H9 (cell line): ENCODE results near the gene SLC39A12. TPM values are rescaled to one million over a fixed set of nuclear protein-coding genes. Genes with fewer than 3 reads are reported as not detected.

Experiments
- DNase-seq: peaks from one replicate; pipeline ENCODE4 v3.0.0-alpha.2; 2017
- H2AFZ ChIP-seq: one replicate; pipeline ENCODE4 v1.6.1; 2013; ENCODE audit warnings: mild to moderate bottlenecking, low read length, control low read depth, moderate library complexity
- H2AK5ac ChIP-seq: 2 replicates; pipeline ENCODE4 v1.6.1; 2013; ENCODE audit warnings: low read length, control low read depth, mixed read lengths; ENCODE audit not compliant: insufficient read length
- H2BK120ac ChIP-seq: one replicate; pipeline ENCODE4 v1.6.1; 2013; ENCODE audit warnings: low read depth, mild to moderate bottlenecking, low read length, control low read depth, inconsistent platforms; ENCODE audit not compliant: poor library complexity, severe bottlenecking
- H2BK12ac ChIP-seq: 2 replicates; pipeline ENCODE4 v1.6.1; 2013; ENCODE audit warnings: low read length, control low read depth, mixed read lengths, low read depth; ENCODE audit not compliant: insufficient read length
- H2BK15ac ChIP-seq: 2 replicates; pipeline ENCODE4 v1.6.1; 2013; ENCODE audit warnings: low read depth, low read length, control low read depth
- H2BK20ac ChIP-seq: one replicate; pipeline ENCODE4 v1.6.1; 2013; ENCODE audit warnings: low read depth, mild to moderate bottlenecking, low read length, control low read depth, inconsistent platforms; ENCODE audit not compliant: poor library complexity, severe bottlenecking
- H2BK5ac ChIP-seq: 2 replicates; pipeline ENCODE4 v1.6.1; 2013; ENCODE audit warnings: low read length, control low read depth, mixed read lengths; ENCODE audit not compliant: insufficient read length
- H3K14ac ChIP-seq: 2 replicates; pipeline ENCODE4 v1.6.1; 2013; ENCODE audit warnings: low read length, control low read depth; ENCODE audit not compliant: insufficient read depth
- H3K18ac ChIP-seq: 2 replicates; pipeline ENCODE4 v1.6.1; 2013; ENCODE audit warnings: low read depth, mild to moderate bottlenecking, mixed read lengths, low read length, control low read depth; ENCODE audit not compliant: insufficient read length
- H3K23ac ChIP-seq: 2 replicates; pipeline ENCODE4 v1.6.1; 2013; ENCODE audit warnings: low read length, control low read depth, mixed read lengths, low read depth; ENCODE audit not compliant: insufficient read length
- H3K23me2 ChIP-seq: 2 replicates; pipeline ENCODE4 v1.6.1; 2013; ENCODE audit warnings: low read depth, mild to moderate bottlenecking, mixed read lengths, low read length, control low read depth; ENCODE audit not compliant: insufficient read length, poor library complexity, severe bottlenecking
- H3K27ac ChIP-seq: 2 replicates; pipeline ENCODE4 v1.5.1; 2013; ENCODE audit warnings: low read length, control low read depth, mixed read lengths, low read depth; ENCODE audit not compliant: insufficient read length
- H3K27me3 ChIP-seq: 2 replicates; pipeline ENCODE4 v1.6.1; 2013; ENCODE audit warnings: low read length, control low read depth, inconsistent platforms; ENCODE audit not compliant: insufficient read depth
- H3K4ac ChIP-seq: 2 replicates; pipeline ENCODE4 v1.6.1; 2013; ENCODE audit warnings: low read depth, mild to moderate bottlenecking, control low read depth, inconsistent platforms, low read length, moderate library complexity
- H3K4me1 ChIP-seq: 2 replicates; pipeline ENCODE4 v1.6.1; 2013; ENCODE audit warnings: low read length, control low read depth, inconsistent platforms; ENCODE audit not compliant: insufficient read depth
- H3K4me2 ChIP-seq: 2 replicates; pipeline ENCODE4 v1.6.1; 2013; ENCODE audit warnings: low read length, control low read depth, mixed read lengths; ENCODE audit not compliant: insufficient read length, insufficient read depth
- H3K56ac ChIP-seq: 2 replicates; pipeline ENCODE4 v1.6.1; 2013; ENCODE audit warnings: low read depth, mild to moderate bottlenecking, mixed read lengths, low read length, control low read depth; ENCODE audit not compliant: insufficient read length
- H3K79me1 ChIP-seq: 2 replicates; pipeline ENCODE4 v1.6.1; 2013; ENCODE audit warnings: low read depth, mild to moderate bottlenecking, moderate library complexity, low read length, control low read depth, inconsistent platforms; ENCODE audit not compliant: insufficient read depth, poor library complexity, severe bottlenecking
- H3K79me2 ChIP-seq: 2 replicates; pipeline ENCODE4 v1.6.1; 2013; ENCODE audit warnings: low read length, control low read depth, inconsistent platforms; ENCODE audit not compliant: insufficient read depth
- H3K9ac ChIP-seq: 2 replicates; pipeline ENCODE4 v1.6.1; 2013; ENCODE audit warnings: low read length, control low read depth, mixed read lengths; ENCODE audit not compliant: insufficient read length; ENCODE audit errors: extremely low read depth
- H3K9me3 ChIP-seq: one replicate; pipeline ENCODE4 v1.6.1; 2013; ENCODE audit warnings: low read depth, low read length, inconsistent platforms; ENCODE audit not compliant: control insufficient read depth
- H3T11ph ChIP-seq: one replicate; pipeline ENCODE4 v1.6.1; 2013; ENCODE audit warnings: mild to moderate bottlenecking, low read length, control low read depth, inconsistent platforms
- H4K20me1 ChIP-seq: one replicate; pipeline ENCODE4 v1.6.1; 2013; ENCODE audit not compliant: control insufficient read depth, insufficient read length, insufficient read depth
- H4K5ac ChIP-seq: 2 replicates; pipeline ENCODE4 v1.6.1; 2013; ENCODE audit warnings: low read depth, mild to moderate bottlenecking, mixed read lengths, low read length, control low read depth; ENCODE audit not compliant: insufficient read length
- H4K8ac ChIP-seq: replicated peaks from 2 replicates; pipeline ENCODE4 v1.6.1; 2013; ENCODE audit warnings: low read length, control low read depth, mixed read lengths, low read depth; ENCODE audit not compliant: insufficient read length
- H4K91ac ChIP-seq: 2 replicates; pipeline ENCODE4 v1.6.1; 2013; ENCODE audit warnings: low read depth, mild to moderate bottlenecking, moderate library complexity, mixed read lengths, low read length, control low read depth; ENCODE audit not compliant: insufficient read length
- H3K27ac Mint-ChIP-seq, 3 experiments: 2 replicates in 2 of 3; 3 replicates in 1 of 3; pipeline ENCODE4 v1.8.0; 2020 to 2021; ENCODE audit warnings: mixed read lengths in 3 of 3, mild to moderate bottlenecking in 1 of 3, moderate library complexity in 1 of 3
- H3K27me3 Mint-ChIP-seq: 2 replicates; pipeline ENCODE4 v1.8.0; 2021; ENCODE audit warnings: low read depth, mild to moderate bottlenecking, moderate library complexity, mixed read lengths
- H3K36me3 Mint-ChIP-seq, 3 experiments: 2 replicates in 2 of 3; 3 replicates in 1 of 3; pipeline ENCODE4 v1.8.0; 2020 to 2021; ENCODE audit warnings: low read depth in 3 of 3, mixed read lengths in 3 of 3; ENCODE audit not compliant: insufficient read depth in 1 of 3
- H3K4me1 Mint-ChIP-seq, 2 experiments: 2 replicates each; pipeline ENCODE4 v1.8.0; 2020; ENCODE audit warnings: mixed read lengths in 2 of 2
- H3K4me3 Mint-ChIP-seq, 2 experiments: 2 replicates in 1 of 2; 3 replicates in 1 of 2; pipeline ENCODE4 v1.8.0; 2020 to 2021; ENCODE audit warnings: mild to moderate bottlenecking in 2 of 2, mixed read lengths in 2 of 2, moderate library complexity in 1 of 2
- H3K9me3 Mint-ChIP-seq, 2 experiments: 2 replicates in 1 of 2; 3 replicates in 1 of 2; pipeline ENCODE4 v1.8.0; 2020; ENCODE audit warnings: mild to moderate bottlenecking in 2 of 2, mixed read lengths in 2 of 2, moderate library complexity in 1 of 2
- CTCF ChIP-seq: fragments of 200-600 bp; sonication (generic); conservative IDR thresholded peaks from 3 replicates; pipeline ENCODE4 v1.8.0; 2021; ENCODE audit warnings: antibody characterized with exemption, mild to moderate bottlenecking
- WGBS: extraction: QIAGEN DNeasy Blood & Tissue Kit; methylation state at CpG from one replicate; pipeline ENCODE4 v1.1.7; 2013; ENCODE audit warnings: missing lambda C conversion rate, low lambda C conversion rate, mixed read lengths; ENCODE audit not compliant: insufficient read length; ENCODE audit errors: extremely low coverage; 5-methylcytosine and 5-hydroxymethylcytosine counted together
- total RNA-seq: library from RNA; stranded (reverse); gene quantifications from 2 replicates; pipeline ENCODE4 v1.2.1, GENCODE V29; 2021

SLC39A12 gene
- total RNA-seq, 1 experiment from 2014 or later, result not detected

DNA sequence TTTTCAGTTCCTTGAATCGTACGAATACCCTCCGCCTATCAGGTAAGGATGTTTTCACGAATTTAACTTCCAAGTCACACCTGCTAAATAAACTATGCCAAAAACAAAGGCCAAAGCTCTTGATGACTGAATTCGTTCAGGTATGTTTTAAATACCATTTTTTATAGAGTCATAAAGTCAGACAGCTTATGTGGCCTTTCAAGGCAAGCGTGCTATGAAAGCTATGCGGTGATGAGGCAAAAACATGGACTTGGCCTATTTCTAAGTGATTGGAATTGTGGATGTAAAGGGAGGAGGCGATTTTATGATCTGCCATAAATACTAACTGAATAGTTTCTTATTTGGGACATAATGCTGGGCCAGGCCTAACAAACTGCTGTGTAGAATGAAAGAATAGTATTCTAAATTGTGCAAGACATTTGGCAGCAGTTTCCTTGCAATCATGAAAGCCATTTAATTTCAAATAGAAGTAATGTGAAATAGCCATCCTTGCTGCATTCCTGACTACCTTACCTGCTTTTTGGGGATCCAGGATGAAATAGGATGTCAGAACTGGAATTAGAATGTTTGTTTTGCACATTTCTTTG is 14.0 kb downstream of the SLC39A12 start:
- H3K4me1 ChIP-seq, result no peaks in the 10 kb centered on the region
- H3T11ph ChIP-seq, result no peak overlapping the region
- no peak overlapping the region for H2BK20ac ChIP-seq
- H3K4me2 ChIP-seq, result no peak overlapping the region
- H2BK120ac ChIP-seq, result no peak overlapping the region
- no peaks in the 10 kb centered on the region for H3K9me3 ChIP-seq
- no peak overlapping the region for H2BK15ac ChIP-seq
- peaks cover 0 to 3% of the 10 kb centered on the region in 2 experiments; a peak in 1 of 4 replicates for H3K4me1 Mint-ChIP-seq
- no peak overlapping the region for H3K23ac ChIP-seq
- H2AK5ac ChIP-seq, result no peak overlapping the region
- no peak for TF ChIP-seq CTCF
- no peak overlapping the region for H2AFZ ChIP-seq
- no peaks in the 10 kb centered on the region for H3K27me3 Mint-ChIP-seq
- no peaks in the 10 kb centered on the region for H3K27me3 ChIP-seq
- H3K79me2 ChIP-seq, result no peaks in the 10 kb centered on the region
- H4K91ac ChIP-seq, result no peak overlapping the region
- H3K27ac Mint-ChIP-seq, result no peak overlapping the region
- no peak overlapping the region for H3K18ac ChIP-seq
- H3K36me3 Mint-ChIP-seq, result peaks cover 0 to 10% (median 0%) of the 10 kb centered on the region in 3 experiments; a peak in 2 of 7 replicates
- no peak overlapping the region for H2BK12ac ChIP-seq
- H3K79me1 ChIP-seq, result no peaks in the 10 kb centered on the region
- H3K14ac ChIP-seq, result no peak overlapping the region
- no peaks in the 10 kb centered on the region for H4K20me1 ChIP-seq
- no peak overlapping the region for H3K56ac ChIP-seq
- no peak overlapping the region for H2BK5ac ChIP-seq
- H3K9ac ChIP-seq, result no peak overlapping the region
- H3K9me3 Mint-ChIP-seq, result peaks cover 14 to 15% of the 10 kb centered on the region in 2 experiments
- H3K27ac ChIP-seq, result no peak overlapping the region
- H4K5ac ChIP-seq, result no peak overlapping the region
- no peak overlapping the region for H3K4me3 Mint-ChIP-seq
- H3K23me2 ChIP-seq, result no peaks in the 10 kb centered on the region
- no CpG with 5 or more reads among the region's 8 CpGs for WGBS
- no peak overlapping the region for H3K4ac ChIP-seq
- H4K8ac ChIP-seq, result no peak overlapping the region
- no peak for DNase-seq
